NAMALWA (cell line): ENCODE data around the gene KCNH5.

Experiments used
- DNase-seq: peaks from one replicate; pipeline ENCODE4 v3.0.0-alpha.2; 2015; ENCODE audit warnings: low spot score

Gene KCNH5

GRCh38 chr14:62988967-62989366 lies 56.3 kb downstream of the KCNH5 start:
- DNase-seq: no peak

- no peak for DNase-seq
Observed at GRCh38 chr14:62983821-62984220, 61.4 kb downstream of the KCNH5 start.

GRCh38 chr14:62980693-62981092 lies 64.6 kb downstream of the KCNH5 start:
- no peak for DNase-seq

GRCh38 chr14:62957562-62957961 lies 87.7 kb downstream of the KCNH5 start:
- DNase-seq: no peak

- DNase-seq: no peak
Observed at GRCh38 chr14:62956413-62956812, 88.8 kb downstream of the KCNH5 start.

- no peak for DNase-seq
Observed at GRCh38 chr14:62954165-62954564, 91.1 kb downstream of the KCNH5 start.

- no peak for DNase-seq
Observed at GRCh38 chr14:62952226-62952625, 93.0 kb downstream of the KCNH5 start.

GRCh38 chr14:62947301-62947700 lies 98.0 kb downstream of the KCNH5 start:
- DNase-seq: no peak

- DNase-seq: no peak
Observed at GRCh38 chr14:62946221-62946620, 99.0 kb downstream of the KCNH5 start.

- no peak for DNase-seq
Observed at GRCh38 chr14:62943202-62943601, 102.1 kb downstream of the KCNH5 start.

GRCh38 chr14:62939970-62940369 lies 105.3 kb downstream of the KCNH5 start:
- no peak for DNase-seq

- DNase-seq: no peak
Observed at GRCh38 chr14:62938778-62939177, 106.5 kb downstream of the KCNH5 start.

- no peak for DNase-seq
Observed at GRCh38 chr14:62934439-62934838, 110.8 kb downstream of the KCNH5 start.

- DNase-seq: no peak
Observed at GRCh38 chr14:62921466-62921865, 123.8 kb downstream of the KCNH5 start.

- no peak for DNase-seq
Observed at GRCh38 chr14:62916551-62916950, 128.7 kb downstream of the KCNH5 start.

GRCh38 chr14:62914873-62915272 lies 130.4 kb downstream of the KCNH5 start:
- DNase-seq: no peak

GRCh38 chr14:62914025-62914424 lies 131.2 kb downstream of the KCNH5 start:
- DNase-seq: no peak

GRCh38 chr14:62908506-62908905 lies 136.8 kb downstream of the KCNH5 start:
- no peak for DNase-seq

- DNase-seq: no peak
Observed at GRCh38 chr14:62905566-62905965, 139.7 kb downstream of the KCNH5 start.

GRCh38 chr14:62897771-62898170 lies 147.5 kb downstream of the KCNH5 start:
- no peak for DNase-seq

GRCh38 chr14:62896932-62897456 lies 148.3 kb downstream of the KCNH5 start:
- no peak for DNase-seq

- no peak for DNase-seq
Observed at GRCh38 chr14:62894736-62895135, 150.5 kb downstream of the KCNH5 start.

- no peak for DNase-seq
Observed at GRCh38 chr14:62889364-62889763, 155.9 kb downstream of the KCNH5 start.

GRCh38 chr14:62886461-62886860 lies 158.8 kb downstream of the KCNH5 start:
- no peak for DNase-seq

- DNase-seq: no peak
Observed at GRCh38 chr14:62885451-62885850, 159.8 kb downstream of the KCNH5 start.
